ENCODE measurements around the gene COL11A2. TPM values are rescaled to one million over a fixed set of nuclear protein-coding genes. Genes with fewer than 3 reads are reported as not detected.

COL11A2 gene
- total and polyA plus RNA-seq, 2 of the 13 experiments (the other 11 are each of a cell fraction or from before 2014, with no cell fraction given) = 0.55 TPM

DNA sequence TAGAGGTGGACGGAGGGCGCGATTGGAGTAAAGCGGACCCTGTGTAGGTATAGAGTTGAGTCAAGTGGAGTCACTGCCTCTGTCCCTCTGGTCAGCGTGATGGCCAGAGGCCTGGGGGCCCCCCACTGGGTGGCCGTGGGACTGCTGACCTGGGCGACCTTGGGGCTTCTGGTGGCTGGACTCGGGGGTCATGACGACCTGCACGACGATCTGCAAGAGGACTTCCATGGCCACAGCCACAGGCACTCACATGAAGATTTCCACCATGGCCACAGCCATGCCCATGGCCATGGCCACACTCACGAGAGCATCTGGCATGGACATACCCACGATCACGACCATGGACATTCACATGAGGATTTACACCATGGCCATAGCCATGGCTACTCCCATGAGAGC, 8.9 kb upstream of the COL11A2 start (continued):
- no peak for TF ChIP-seq ZNF407 (CRISPR knock-in tag; IDR thresholded peaks at IDR 0.05; ENCODE audit: not compliant biosample characterization)
- peak in 1 of 2 experiments; percentile 56; a peak in 1 of 4 replicates for TF ChIP-seq NR2F1 (CRISPR knock-in tag; IDR thresholded peaks at IDR 0.05)
- TF ChIP-seq TCF7 (IDR thresholded peaks at IDR 0.05; ENCODE audit: low read depth) = no peak
- 0 out of 2 replicates have a peak, but pooled peaks have one; percentile 22 for TF ChIP-seq ZNF878 (CRISPR knock-in tag; IDR thresholded peaks at IDR 0.05)
- TF ChIP-seq, protein P1, sequence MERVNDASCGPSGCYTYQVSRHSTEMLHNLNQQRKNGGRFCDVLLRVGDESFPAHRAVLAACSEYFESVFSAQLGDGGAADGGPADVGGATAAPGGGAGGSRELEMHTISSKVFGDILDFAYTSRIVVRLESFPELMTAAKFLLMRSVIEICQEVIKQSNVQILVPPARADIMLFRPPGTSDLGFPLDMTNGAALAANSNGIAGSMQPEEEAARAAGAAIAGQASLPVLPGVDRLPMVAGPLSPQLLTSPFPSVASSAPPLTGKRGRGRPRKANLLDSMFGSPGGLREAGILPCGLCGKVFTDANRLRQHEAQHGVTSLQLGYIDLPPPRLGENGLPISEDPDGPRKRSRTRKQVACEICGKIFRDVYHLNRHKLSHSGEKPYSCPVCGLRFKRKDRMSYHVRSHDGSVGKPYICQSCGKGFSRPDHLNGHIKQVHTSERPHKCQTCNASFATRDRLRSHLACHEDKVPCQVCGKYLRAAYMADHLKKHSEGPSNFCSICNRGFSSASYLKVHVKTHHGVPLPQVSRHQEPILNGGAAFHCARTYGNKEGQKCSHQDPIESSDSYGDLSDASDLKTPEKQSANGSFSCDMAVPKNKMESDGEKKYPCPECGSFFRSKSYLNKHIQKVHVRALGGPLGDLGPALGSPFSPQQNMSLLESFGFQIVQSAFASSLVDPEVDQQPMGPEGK (CRISPR knock-in tag; IDR thresholded peaks at IDR 0.05) = peak; percentile 31; the same call in 1 of the 2 replicates
- TF ChIP-seq HDAC2 (CRISPR knock-in tag; IDR thresholded peaks at IDR 0.05) = peak; percentile 7; the same call in 1 of the 2 replicates
- TF ChIP-seq, protein P2, sequence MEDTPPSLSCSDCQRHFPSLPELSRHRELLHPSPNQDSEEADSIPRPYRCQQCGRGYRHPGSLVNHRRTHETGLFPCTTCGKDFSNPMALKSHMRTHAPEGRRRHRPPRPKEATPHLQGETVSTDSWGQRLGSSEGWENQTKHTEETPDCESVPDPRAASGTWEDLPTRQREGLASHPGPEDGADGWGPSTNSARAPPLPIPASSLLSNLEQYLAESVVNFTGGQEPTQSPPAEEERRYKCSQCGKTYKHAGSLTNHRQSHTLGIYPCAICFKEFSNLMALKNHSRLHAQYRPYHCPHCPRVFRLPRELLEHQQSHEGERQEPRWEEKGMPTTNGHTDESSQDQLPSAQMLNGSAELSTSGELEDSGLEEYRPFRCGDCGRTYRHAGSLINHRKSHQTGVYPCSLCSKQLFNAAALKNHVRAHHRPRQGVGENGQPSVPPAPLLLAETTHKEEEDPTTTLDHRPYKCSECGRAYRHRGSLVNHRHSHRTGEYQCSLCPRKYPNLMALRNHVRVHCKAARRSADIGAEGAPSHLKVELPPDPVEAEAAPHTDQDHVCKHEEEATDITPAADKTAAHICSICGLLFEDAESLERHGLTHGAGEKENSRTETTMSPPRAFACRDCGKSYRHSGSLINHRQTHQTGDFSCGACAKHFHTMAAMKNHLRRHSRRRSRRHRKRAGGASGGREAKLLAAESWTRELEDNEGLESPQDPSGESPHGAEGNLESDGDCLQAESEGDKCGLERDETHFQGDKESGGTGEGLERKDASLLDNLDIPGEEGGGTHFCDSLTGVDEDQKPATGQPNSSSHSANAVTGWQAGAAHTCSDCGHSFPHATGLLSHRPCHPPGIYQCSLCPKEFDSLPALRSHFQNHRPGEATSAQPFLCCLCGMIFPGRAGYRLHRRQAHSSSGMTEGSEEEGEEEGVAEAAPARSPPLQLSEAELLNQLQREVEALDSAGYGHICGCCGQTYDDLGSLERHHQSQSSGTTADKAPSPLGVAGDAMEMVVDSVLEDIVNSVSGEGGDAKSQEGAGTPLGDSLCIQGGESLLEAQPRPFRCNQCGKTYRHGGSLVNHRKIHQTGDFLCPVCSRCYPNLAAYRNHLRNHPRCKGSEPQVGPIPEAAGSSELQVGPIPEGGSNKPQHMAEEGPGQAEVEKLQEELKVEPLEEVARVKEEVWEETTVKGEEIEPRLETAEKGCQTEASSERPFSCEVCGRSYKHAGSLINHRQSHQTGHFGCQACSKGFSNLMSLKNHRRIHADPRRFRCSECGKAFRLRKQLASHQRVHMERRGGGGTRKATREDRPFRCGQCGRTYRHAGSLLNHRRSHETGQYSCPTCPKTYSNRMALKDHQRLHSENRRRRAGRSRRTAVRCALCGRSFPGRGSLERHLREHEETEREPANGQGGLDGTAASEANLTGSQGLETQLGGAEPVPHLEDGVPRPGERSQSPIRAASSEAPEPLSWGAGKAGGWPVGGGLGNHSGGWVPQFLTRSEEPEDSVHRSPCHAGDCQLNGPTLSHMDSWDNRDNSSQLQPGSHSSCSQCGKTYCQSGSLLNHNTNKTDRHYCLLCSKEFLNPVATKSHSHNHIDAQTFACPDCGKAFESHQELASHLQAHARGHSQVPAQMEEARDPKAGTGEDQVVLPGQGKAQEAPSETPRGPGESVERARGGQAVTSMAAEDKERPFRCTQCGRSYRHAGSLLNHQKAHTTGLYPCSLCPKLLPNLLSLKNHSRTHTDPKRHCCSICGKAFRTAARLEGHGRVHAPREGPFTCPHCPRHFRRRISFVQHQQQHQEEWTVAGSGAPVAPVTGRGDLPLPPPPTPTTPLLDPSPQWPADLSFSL (CRISPR knock-in tag; IDR thresholded peaks at IDR 0.05) = no peak
- TF ChIP-seq ZNF263 (CRISPR knock-in tag; IDR thresholded peaks at IDR 0.05) = no peak
